B cell (primary cell): ENCODE results near the gene HDAC7. TPM values are rescaled to one million over a fixed set of nuclear protein-coding genes. Genes with fewer than 3 reads are reported as not detected.

Experiments
- ATAC-seq: fragments of 200-7000 bp; cut with Tn5 transposase; one replicate; pipeline ENCODE4 v1.10.0; 2021; ENCODE audit warnings: low read depth, mild to moderate bottlenecking, moderate number of reproducible peaks, moderate library complexity
- CTCF ChIA-PET: fragments of 350-600 bp; sonication (Branson Sonifier 250); formaldehyde crosslinking; loops from one replicate; lab custom pipeline; 2021; ENCODE audit warnings: antibody characterized with exemption, inconsistent platforms; lab: Charles Lee
- POLR2A ChIA-PET: fragments of 350-600 bp; sonication (Branson Sonifier 250); formaldehyde crosslinking; loops from one replicate; lab custom pipeline; 2021; ENCODE audit warnings: antibody characterized with exemption; lab: Charles Lee
- DNase-seq: peaks from one replicate; pipeline ENCODE4 v3.0.0; 2013
- H2AFZ ChIP-seq: 2 replicates; pipeline ENCODE4 v1.6.1; 2012; ENCODE audit warnings: mild to moderate bottlenecking, low read depth, low read length; ENCODE audit not compliant: insufficient read depth, poor library complexity, severe bottlenecking
- H3K27ac ChIP-seq, 2 donors: 1 replicate in 1 of 2; 2 replicates in 1 of 2; pipeline ENCODE4 v1.5.1; 2012 to 2013; ENCODE audit warnings: low read length in 2 of 2, mild to moderate bottlenecking in 2 of 2, moderate library complexity in 1 of 2
- H3K27me3 ChIP-seq, 4 experiments: fragments of 200-600 bp in 1 of 4; sonication (generic) in 1 of 4; replicated peaks in 1 of 4; 1 replicate in 2 of 4; 2 replicates in 2 of 4; pipeline versions ENCODE4 v1.6.1 to v1.7.0; 2013 to 2016; ENCODE audit warnings: low read length in 3 of 4, mild to moderate bottlenecking in 2 of 4, mixed read lengths in 1 of 4, moderate library complexity in 1 of 4; ENCODE audit not compliant: insufficient read depth in 4 of 4, control insufficient read depth in 3 of 4; ENCODE audit errors: control extremely low read depth in 1 of 4
- H3K36me3 ChIP-seq, 2 experiments: replicated peaks in 1 of 2; 1 replicate in 1 of 2; 2 replicates in 1 of 2; pipeline versions ENCODE4 v1.6.1 to v1.7.1; 2013; ENCODE audit warnings: low read length in 1 of 2; ENCODE audit not compliant: insufficient read depth in 2 of 2, control insufficient read depth in 1 of 2; ENCODE audit errors: control extremely low read depth in 1 of 2, extremely low read depth in 1 of 2
- H3K4me1 ChIP-seq, 2 donors: fragments of 200-600 bp in 1 of 2; sonication (generic) in 1 of 2; 1 replicate in 1 of 2; 2 replicates in 1 of 2; pipeline versions ENCODE4 v1.5.1 to v1.6.1; 2013 to 2017; ENCODE audit warnings: low read length in 2 of 2; ENCODE audit not compliant: control insufficient read depth in 2 of 2, insufficient read depth in 2 of 2
- H3K4me2 ChIP-seq: replicated peaks from 2 replicates; pipeline ENCODE3; 2012; ENCODE audit warnings: mild to moderate bottlenecking, low read depth, low read length; ENCODE audit not compliant: poor library complexity, severe bottlenecking
- H3K4me3 ChIP-seq, 5 experiments: fragments of 200-600 bp in 1 of 5; sonication (generic) in 1 of 5; 1 replicate in 3 of 5; 2 replicates in 2 of 5; pipeline versions ENCODE4 v1.5.1 to v1.7.0; 2011 to 2016; ENCODE audit warnings: low read length in 4 of 5, mild to moderate bottlenecking in 4 of 5, low read depth in 2 of 5, control low read depth in 1 of 5, moderate library complexity in 1 of 5; ENCODE audit not compliant: insufficient read depth in 1 of 5; ENCODE audit errors: control extremely low read depth in 1 of 5, extremely low read depth in 1 of 5
- H3K79me2 ChIP-seq: fragments of 200-600 bp; sonication (generic); one replicate; pipeline ENCODE4 v1.6.0; 2016; ENCODE audit warnings: low read length; ENCODE audit not compliant: control insufficient read depth, insufficient read depth
- H3K9ac ChIP-seq: fragments of 200-600 bp; sonication (generic); 2 replicates; pipeline ENCODE4 v1.6.1; 2017; ENCODE audit warnings: mild to moderate bottlenecking, low read length, moderate library complexity
- H3K9me3 ChIP-seq, 3 donors: one replicate each; pipeline versions ENCODE4 v1.6.1 to v1.7.1; 2013; ENCODE audit warnings: low read length in 2 of 3; ENCODE audit not compliant: control insufficient read depth in 2 of 3, insufficient read depth in 1 of 3; ENCODE audit errors: control extremely low read depth in 1 of 3
- H4K20me1 ChIP-seq: 2 replicates; pipeline ENCODE4 v1.6.0; 2012; ENCODE audit warnings: mild to moderate bottlenecking, low read length; ENCODE audit not compliant: insufficient read depth, control insufficient read depth, poor library complexity, severe bottlenecking
- H3K27ac Mint-ChIP-seq: one replicate; pipeline ENCODE4 v1.8.0; 2021; ENCODE audit warnings: mixed read lengths
- H3K27me3 Mint-ChIP-seq: one replicate; pipeline ENCODE4 v1.8.0; 2021; ENCODE audit warnings: mixed read lengths
- H3K4me1 Mint-ChIP-seq: one replicate; pipeline ENCODE4 v1.8.0; 2021; ENCODE audit warnings: mixed read lengths
- H3K4me3 Mint-ChIP-seq: one replicate; pipeline ENCODE4 v1.8.0; 2021; ENCODE audit warnings: mixed read lengths
- H3K9me3 Mint-ChIP-seq: one replicate; pipeline ENCODE4 v1.8.0; 2022; ENCODE audit warnings: mixed read lengths; ENCODE audit not compliant: insufficient read depth
- EZH2 ChIP-seq: IDR thresholded peaks from 2 replicates; pipeline ENCODE4 v1.6.1; 2012; ENCODE audit warnings: borderline replicate concordance, low read depth, mild to moderate bottlenecking, moderate library complexity, low read length; ENCODE audit not compliant: insufficient read depth, poor library complexity, severe bottlenecking
- WGBS: methylation state at CpG from one replicate; pipeline ENCODE4 v1.1.5; 2013; ENCODE audit warnings: missing lambda C conversion rate; ENCODE audit not compliant: insufficient coverage; 5-methylcytosine and 5-hydroxymethylcytosine counted together
- intact Hi-C: fragments of 100-400 bp; cut with micrococcal nuclease; formaldehyde crosslinking; loops from one replicate; pipeline ENCODE4 v1.10.0; 2022
- polyA plus RNA-seq: library from polyadenylated mRNA; depleted of rRNA; stranded (reverse); fragments of >200 nt; gene quantifications from 2 replicates; pipeline ENCODE4 v1.2.3, GENCODE V29; 2012
- total RNA-seq, 2 donors: library from RNA; stranded (reverse); fragments of 120-200 nt in 1 of 2; gene quantifications; 1 replicate in 1 of 2; 2 replicates in 1 of 2; pipeline versions ENCODE4 v1.2.3 to v1.2.4, GENCODE V29; 2013 to 2022
- TF ChIP-seq, protein P1 (sequence below): fragments of 200-600 bp; IDR thresholded peaks from one replicate; pipeline ENCODE4 v1.8.0; 2022; ENCODE audit warnings: antibody characterized with exemption, mild to moderate bottlenecking

Gene HDAC7
- total and polyA plus RNA-seq, 2 donors (not counting 1 experiment from before 2014, with no cell fraction given): 87.2 to 178 TPM

- Histone ChIP-seq H3K27ac (peak overlapping the region in 1 of 2 donors; percentile 53), H3K36me3 (no peaks in the 10 kb centered on the region), H3K4me1 (peaks cover 6 to 24% of the 10 kb centered on the region in 2 donors), H3K79me2 (peaks cover 28% of the 10 kb centered on the region), H3K9me3 (no peaks in the 10 kb centered on the region), H3K4me2 (peak overlapping the region; percentile 84), H3K9ac (peak overlapping the region; percentile 74), H3K27me3 (no peaks in the 10 kb centered on the region), H3K4me3 (peak overlapping the region in 4 of 5 experiments; percentile 39 to 75 (median 62)), H2AFZ (peak overlapping the region; percentile 50), H4K20me1 (peaks cover 18% of the 10 kb centered on the region)
- Mint-ChIP-seq H3K4me1 (peaks cover 21% of the 10 kb centered on the region), H3K4me3 (peak overlapping the region; percentile 88), H3K27me3 (no peaks in the 10 kb centered on the region), H3K9me3 (no peaks in the 10 kb centered on the region), H3K27ac (peak overlapping the region; percentile 79)
- TF ChIP-seq, protein P1, sequence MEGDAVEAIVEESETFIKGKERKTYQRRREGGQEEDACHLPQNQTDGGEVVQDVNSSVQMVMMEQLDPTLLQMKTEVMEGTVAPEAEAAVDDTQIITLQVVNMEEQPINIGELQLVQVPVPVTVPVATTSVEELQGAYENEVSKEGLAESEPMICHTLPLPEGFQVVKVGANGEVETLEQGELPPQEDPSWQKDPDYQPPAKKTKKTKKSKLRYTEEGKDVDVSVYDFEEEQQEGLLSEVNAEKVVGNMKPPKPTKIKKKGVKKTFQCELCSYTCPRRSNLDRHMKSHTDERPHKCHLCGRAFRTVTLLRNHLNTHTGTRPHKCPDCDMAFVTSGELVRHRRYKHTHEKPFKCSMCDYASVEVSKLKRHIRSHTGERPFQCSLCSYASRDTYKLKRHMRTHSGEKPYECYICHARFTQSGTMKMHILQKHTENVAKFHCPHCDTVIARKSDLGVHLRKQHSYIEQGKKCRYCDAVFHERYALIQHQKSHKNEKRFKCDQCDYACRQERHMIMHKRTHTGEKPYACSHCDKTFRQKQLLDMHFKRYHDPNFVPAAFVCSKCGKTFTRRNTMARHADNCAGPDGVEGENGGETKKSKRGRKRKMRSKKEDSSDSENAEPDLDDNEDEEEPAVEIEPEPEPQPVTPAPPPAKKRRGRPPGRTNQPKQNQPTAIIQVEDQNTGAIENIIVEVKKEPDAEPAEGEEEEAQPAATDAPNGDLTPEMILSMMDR: no peak
- no peak for TF ChIP-seq EZH2
- intact Hi-C loops: loop anchor here (1.0 to 2.0 kb wide), 3 partner anchors 14 to 68 kb away; partner anchors contain the start of gene RAPGEF3
- ATAC-seq: no peak
- 2% methylated on average over 11 of the region's 17 CpGs for WGBS
- DNase-seq: no peak
- CTCF ChIA-PET: interaction anchor here (0.6 to 20.0 kb wide), 12 partner anchors 9 to 122 kb away, joined by 3 to 584 read pairs (median 4); partner anchors contain the start of genes ENDOU, RAPGEF3 and RPAP3
- POLR2A ChIA-PET: interaction anchor here (0.6 to 1.5 kb wide), 3 partner anchors 12 to 65 kb away, joined by 3 to 5 read pairs (median 3); partner anchors contain the start of gene RAPGEF3
These were observed 47.0 kb downstream of the HDAC7 start for GRCh38 chr12:47772738-47773061.

DNA sequence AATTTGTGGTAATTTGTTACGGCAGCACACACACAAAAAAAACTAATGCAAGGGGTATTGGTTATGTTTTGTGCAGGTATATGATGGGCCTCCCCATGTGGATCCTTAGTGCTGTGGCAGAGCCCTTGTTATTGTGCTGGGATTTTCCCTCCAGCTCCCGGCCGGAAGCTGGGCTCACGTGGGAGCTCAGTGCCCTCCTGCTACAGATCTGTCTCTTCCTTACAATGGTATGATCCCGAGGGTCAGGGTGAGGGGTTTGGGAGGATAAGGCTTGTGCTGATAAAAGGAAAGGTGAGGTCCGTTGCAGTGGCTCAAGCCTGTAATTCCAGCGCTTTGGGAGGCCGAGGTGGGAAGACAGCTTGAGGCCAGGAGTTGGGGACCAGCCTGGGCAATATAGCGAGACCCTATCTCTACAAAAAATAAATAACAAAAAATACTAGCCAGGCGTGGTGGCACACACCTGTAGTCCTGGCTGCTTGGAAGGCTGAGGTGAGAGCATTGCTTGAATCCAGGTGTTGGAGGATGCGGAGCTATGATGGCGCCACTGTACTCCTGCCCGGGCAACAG, 47.5 kb downstream of the HDAC7 start:
- intact Hi-C loops: loop anchor here (2.0 kb wide), 2 partner anchors 13 to 67 kb away; partner anchors contain the start of gene RAPGEF3
- ChIA-PET POLR2A (interaction anchor here (0.6 to 1.5 kb wide), 3 partner anchors 11 to 28 kb away, joined by 3 to 5 read pairs (median 4); partner anchors contain the start of gene RAPGEF3), CTCF (interaction anchor here (0.6 to 20.0 kb wide), 13 partner anchors 10 to 121 kb away, joined by 3 to 584 read pairs (median 4); partner anchors contain the start of genes ENDOU, HDAC7, RAPGEF3 and RPAP3)
- H3K9me3 Mint-ChIP-seq: no peaks in the 10 kb centered on the region
- peak overlapping the region; percentile 79 for H3K27ac Mint-ChIP-seq
- H3K27ac ChIP-seq: no peak overlapping the region
- H3K9me3 ChIP-seq: no peaks in the 10 kb centered on the region
- H3K4me3 ChIP-seq: no peak overlapping the region
- 91% methylated on average over 7 of the region's 13 CpGs for WGBS
- no peak for DNase-seq
- peak overlapping the region; percentile 74 for H3K9ac ChIP-seq
- peaks cover 26% of the 10 kb centered on the region for H3K79me2 ChIP-seq
- no peak for ATAC-seq
- H3K27me3 ChIP-seq: no peaks in the 10 kb centered on the region
- no peak overlapping the region for H2AFZ ChIP-seq
- H3K4me3 Mint-ChIP-seq: peak overlapping the region; percentile 88
- TF ChIP-seq, protein P1: no peak
- no peak for TF ChIP-seq EZH2
- H3K36me3 ChIP-seq: no peaks in the 10 kb centered on the region
- H3K4me2 ChIP-seq: peak overlapping the region; percentile 84
- peaks cover 3% of the 10 kb centered on the region for H3K27me3 Mint-ChIP-seq
- peaks cover 19% of the 10 kb centered on the region for H3K4me1 Mint-ChIP-seq
- H4K20me1 ChIP-seq: peaks cover 16% of the 10 kb centered on the region
- H3K4me1 ChIP-seq: peaks cover 6 to 24% of the 10 kb centered on the region in 2 donors
